ENCODE data around the gene SLC4A2. TPM values are rescaled to one million over a fixed set of nuclear protein-coding genes. Genes with fewer than 3 reads are reported as not detected.

SLC4A2 gene
- total and polyA plus RNA-seq, 2 of the 8 experiments (the other 6 are each of a cell fraction or from before 2014, with no cell fraction given), result 72.6 to 147 TPM

- Histone ChIP-seq H3K4me2 (ENCODE audit: insufficient read depth in 1 of 2, low read depth in 2 of 2, low read length in 2 of 2) (no peak overlapping the region), H4K5ac (ENCODE audit: insufficient read length, low read depth, low read length) (no peak overlapping the region), H3K27ac (ENCODE audit: low read depth, low read length) (no peak overlapping the region), H3K14ac (ENCODE audit: insufficient read length) (no peak overlapping the region), H2BK20ac (ENCODE audit: low read length) (no peak overlapping the region), H2BK12ac (ENCODE audit: low read depth, low read length) (no peak overlapping the region), H2BK5ac (ENCODE audit: low read depth, low read length) (no peak overlapping the region), H3K23ac (ENCODE audit: insufficient read length) (no peak overlapping the region), H2BK120ac (replicated peaks; ENCODE audit: low read depth, low read length) (no peak overlapping the region), H3K79me1 (ENCODE audit: low read depth, low read length) (no peaks in the 10 kb centered on the region), H3K4me1 (replicated peaks in 1 of 4; ENCODE audit: control insufficient read depth in 3 of 4, insufficient read depth in 4 of 4, low read length in 3 of 4) (peaks cover 3 to 12% (median 5%) of the 10 kb centered on the region in 4 experiments), H3K79me2 (ENCODE audit: control insufficient read depth in 1 of 2, insufficient read depth in 2 of 2, low read length in 2 of 2) (no peaks in the 10 kb centered on the region), H3K9ac (replicated peaks in 1 of 4; ENCODE audit: extremely low read depth in 1 of 4, low read depth in 3 of 4, low read length in 3 of 4) (no peak overlapping the region), H3K27me3 (replicated peaks in 1 of 4; ENCODE audit: control insufficient read depth in 3 of 4, extremely low read depth in 1 of 4, insufficient read depth in 3 of 4, low read length in 3 of 4) (no peaks in the 10 kb centered on the region), H2AK5ac (ENCODE audit: low read depth, low read length) (no peak overlapping the region), H4K8ac (ENCODE audit: extremely low read depth, insufficient read depth, low read length) (no peak overlapping the region; the same call in 1 of the 2 replicates), H3K4ac (replicated peaks; ENCODE audit: insufficient read length, low read depth, low read length) (no peak overlapping the region), H3K56ac (replicated peaks; ENCODE audit: insufficient read length, low read depth, low read length) (no peak overlapping the region), H4K91ac (replicated peaks; ENCODE audit: insufficient read length, low read length) (no peak overlapping the region), H2BK15ac (ENCODE audit: low read length) (no peak overlapping the region), H4K20me1 (replicated peaks in 1 of 2; ENCODE audit: control insufficient read depth in 1 of 2, insufficient read depth in 2 of 2, low read length in 2 of 2) (peaks cover 3 to 13% of the 10 kb centered on the region in 2 experiments), H3K9me3 (ENCODE audit: insufficient read depth in 2 of 2, low read depth in 1 of 2, low read length in 1 of 2) (no peaks in the 10 kb centered on the region), H3K23me2 (ENCODE audit: low read depth, low read length) (no peaks in the 10 kb centered on the region), H3K4me3 (ENCODE audit: extremely low read depth in 1 of 4, insufficient read depth in 2 of 4, low read depth in 3 of 4, low read length in 4 of 4) (no peak overlapping the region), H3K36me3 (ENCODE audit: control insufficient read depth in 2 of 4, insufficient read depth in 4 of 4, low read length in 3 of 4) (peaks cover 28 to 75% (median 60%) of the 10 kb centered on the region in 4 experiments), H3K18ac (ENCODE audit: extremely low read depth, low read length) (no peak overlapping the region), H2AFZ (ENCODE audit: low read length) (no peak overlapping the region)
- no peak for TF ChIP-seq MAFK (IDR thresholded peaks at IDR 0.05; ENCODE audit: low read depth, low read length)
- TF ChIP-seq MAX (IDR thresholded peaks at IDR 0.05), result no peak
- TF ChIP-seq HDAC6 (IDR thresholded peaks at IDR 0.05; ENCODE audit: low read depth, low read length), result no peak
- TF ChIP-seq BCL11A (IDR thresholded peaks at IDR 0.05; ENCODE audit: low read depth in 2 of 2, low read length in 2 of 2), result no peak
- ChIA-PET CTCF (ENCODE audit: partially characterized antibody) (interaction anchor here (0.9 to 6.5 kb wide), 6 partner anchors 9 to 108 kb away, joined by 3 to 36 read pairs (median 10); no protein-coding TSS in a partner anchor), POLR2A (ENCODE audit: partially characterized antibody) (interaction anchor here (1.2 to 1.8 kb wide), 4 partner anchors 9 to 52 kb away, joined by 3 to 7 read pairs (median 4); no protein-coding TSS in a partner anchor)
- DNase-seq (ENCODE audit: low read depth in 1 of 2, low spot score in 2 of 2), result no peak
- 94% methylated on average over 34 of the region's 39 CpGs; no CpG with 5 or more reads in 1 of the 2 experiments for WGBS, 2 experiments (ENCODE audit: extremely low coverage in 1 of 2, insufficient coverage in 1 of 2, insufficient read length in 1 of 2, insufficient replicate concordance in 2 of 2, low coverage in 1 of 2, low lambda C conversion rate in 2 of 2, missing lambda C conversion rate in 1 of 2)
- FAIRE-seq, result no peak
These were observed 11.9 kb downstream of the SLC4A2 start for GRCh38 chr7:151071032-151071866.

All from H1 (cell line).